Mesothelial cell of epicardium (in vitro differentiated cells): Measurements from ENCODE around the gene DNAJA1. TPM values are rescaled to one million over a fixed set of nuclear protein-coding genes. Genes with fewer than 3 reads are reported as not detected.

Experiments
- total RNA-seq: library from RNA; stranded (reverse); gene quantifications from 3 replicates; pipeline ENCODE4 v1.2.1, GENCODE V29; 2021

The DNAJA1 gene
- total RNA-seq, 1 donor from 2014 or later = 151 TPM

Other genes with a start within 250 kb of the DNAJA1 start
- gene TMEM215, start 241.7 kb upstream of the DNAJA1 start, total RNA-seq = 0.07 TPM in 1 of 3 replicates, not detected in the others
- gene APTX, start 23.6 kb upstream of the DNAJA1 start, total RNA-seq = 34.2 to 37.7 TPM (median 34.7 TPM) in 3 replicates
- gene SMU1, start 51.4 kb downstream of the DNAJA1 start, total RNA-seq = 24.3 to 24.5 TPM (median 24.4 TPM) in 3 replicates
- 78.3 to 81.4 TPM (median 78.9 TPM) in 3 replicates for gene B4GALT1, start 142.1 kb downstream of the DNAJA1 start, total RNA-seq
- not detected in 3 replicates for gene SPINK4, start 214.9 kb downstream of the DNAJA1 start, total RNA-seq
- 48.0 to 49.6 TPM (median 48.4 TPM) in 3 replicates for gene BAG1, start 239.4 kb downstream of the DNAJA1 start, total RNA-seq
- gene CHMP5, start 239.8 kb downstream of the DNAJA1 start, total RNA-seq = 49.1 to 50.2 TPM (median 49.4 TPM) in 3 replicates